Activated naive CD4-positive, alpha-beta T cell (primary cell): ENCODE results near the gene SHROOM3.

Experiments used
- DNase-seq, 4 experiments: peaks; one replicate each; lab custom pipeline; 2025; lab: John Stamatoyannopoulos, UW

SHROOM3 gene

GRCh38 chr4:76624931-76625715 is 190.1 kb downstream of the SHROOM3 start:
- no peak for DNase-seq

GRCh38 chr4:76626686-76627465 is 191.8 kb downstream of the SHROOM3 start:
- DNase-seq, result no peak

- DNase-seq, result no peak
These were observed 193.2 kb downstream of the SHROOM3 start for GRCh38 chr4:76628251-76628650.

- no peak for DNase-seq
These were observed 195.7 kb downstream of the SHROOM3 start for GRCh38 chr4:76630741-76631140.

- no peak for DNase-seq
These were observed 199.2 kb downstream of the SHROOM3 start for GRCh38 chr4:76634220-76634619.

GRCh38 chr4:76637712-76638361 is 202.8 kb downstream of the SHROOM3 start:
- no peak for DNase-seq

- DNase-seq, result no peak
These were observed 204.3 kb downstream of the SHROOM3 start for GRCh38 chr4:76639288-76639687.

- no peak for DNase-seq
These were observed 205.4 kb downstream of the SHROOM3 start for GRCh38 chr4:76640353-76640910.

- no peak for DNase-seq
These were observed 206.3 kb downstream of the SHROOM3 start for GRCh38 chr4:76641351-76641750.

GRCh38 chr4:76641758-76642157 is 206.7 kb downstream of the SHROOM3 start:
- DNase-seq, result no peak

GRCh38 chr4:76644831-76645485 is 209.9 kb downstream of the SHROOM3 start:
- no peak for DNase-seq

GRCh38 chr4:76649086-76649485 is 214.1 kb downstream of the SHROOM3 start:
- DNase-seq, result no peak

GRCh38 chr4:76651616-76652015 is 216.6 kb downstream of the SHROOM3 start:
- no peak for DNase-seq

- no peak for DNase-seq
These were observed 217.4 kb downstream of the SHROOM3 start for GRCh38 chr4:76652389-76652788.

GRCh38 chr4:76654084-76654483 is 219.1 kb downstream of the SHROOM3 start:
- no peak for DNase-seq

- no peak for DNase-seq
These were observed 219.8 kb downstream of the SHROOM3 start for GRCh38 chr4:76654791-76655190.

- DNase-seq, result no peak
These were observed 220.8 kb downstream of the SHROOM3 start for GRCh38 chr4:76655566-76656479.

GRCh38 chr4:76657443-76657842 is 222.4 kb downstream of the SHROOM3 start:
- DNase-seq, result no peak

- no peak for DNase-seq
These were observed 223.4 kb downstream of the SHROOM3 start for GRCh38 chr4:76658231-76659102.

GRCh38 chr4:76659103-76659490 is 224.1 kb downstream of the SHROOM3 start:
- no peak for DNase-seq
